ENCODE measurements around the gene C9orf50. TPM values are rescaled to one million over a fixed set of nuclear protein-coding genes. Genes with fewer than 3 reads are reported as not detected.
"Not testable (repeated sequence)": the region's sequence is repeated elsewhere in the genome, so short reads cannot be mapped to it uniquely, and the experiment has no call there.

C9orf50 gene
- total RNA-seq, 1 experiment from 2014 or later: not detected

DNA sequence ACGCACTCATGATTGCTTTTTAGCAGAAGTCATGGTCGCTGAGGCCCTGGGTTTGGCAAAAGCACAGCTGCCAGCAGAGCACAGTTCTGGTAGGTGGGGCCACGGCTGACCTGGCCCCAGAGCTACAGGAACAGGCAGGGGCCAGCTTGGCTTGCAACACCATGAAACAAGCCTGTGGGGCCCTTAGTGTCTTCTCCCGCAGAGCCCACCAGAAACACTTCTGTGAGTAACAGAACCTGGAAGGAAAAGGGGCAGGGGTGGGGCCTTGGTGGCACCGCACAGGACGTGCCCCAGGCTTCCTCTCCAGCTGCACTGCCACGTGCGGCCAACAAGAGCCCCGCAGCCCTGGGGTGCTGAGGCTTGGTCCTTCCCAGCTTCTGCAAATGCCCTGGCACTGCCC, 16.2 kb upstream of the C9orf50 start:
- Histone ChIP-seq H3K4me1 (ENCODE audit: control insufficient read depth, insufficient read depth, low read length) (no peaks in the 10 kb centered on the region), H3K36me3 (ENCODE audit: control insufficient read depth, insufficient read depth, low read length) (no peaks in the 10 kb centered on the region; the same call in 1 of the 2 replicates), H3K9me3 (ENCODE audit: control insufficient read depth, insufficient read depth, low read depth, low read length) (no peaks in the 10 kb centered on the region), H3K27ac (ENCODE audit: low read length) (no peak overlapping the region), H3K4me3 (ENCODE audit: low read depth in 2 of 2, low read length in 2 of 2) (no peak overlapping the region), H3K27me3 (ENCODE audit: control insufficient read depth, insufficient read depth, low read length) (no peaks in the 10 kb centered on the region)
- TF ChIP-seq SIN3A (IDR thresholded peaks at IDR 0.05; ENCODE audit: borderline replicate concordance, insufficient read depth, low read depth, low read length) (no peak), TCF7L2 (IDR thresholded peaks at IDR 0.05; ENCODE audit: low read depth, low read length) (no peak), POLR2AphosphoS5 (IDR thresholded peaks at IDR 0.05; ENCODE audit: low read depth, low read length) (no peak; the same call in none of the 2 replicates)
- TF ChIP-seq, protein P1, sequence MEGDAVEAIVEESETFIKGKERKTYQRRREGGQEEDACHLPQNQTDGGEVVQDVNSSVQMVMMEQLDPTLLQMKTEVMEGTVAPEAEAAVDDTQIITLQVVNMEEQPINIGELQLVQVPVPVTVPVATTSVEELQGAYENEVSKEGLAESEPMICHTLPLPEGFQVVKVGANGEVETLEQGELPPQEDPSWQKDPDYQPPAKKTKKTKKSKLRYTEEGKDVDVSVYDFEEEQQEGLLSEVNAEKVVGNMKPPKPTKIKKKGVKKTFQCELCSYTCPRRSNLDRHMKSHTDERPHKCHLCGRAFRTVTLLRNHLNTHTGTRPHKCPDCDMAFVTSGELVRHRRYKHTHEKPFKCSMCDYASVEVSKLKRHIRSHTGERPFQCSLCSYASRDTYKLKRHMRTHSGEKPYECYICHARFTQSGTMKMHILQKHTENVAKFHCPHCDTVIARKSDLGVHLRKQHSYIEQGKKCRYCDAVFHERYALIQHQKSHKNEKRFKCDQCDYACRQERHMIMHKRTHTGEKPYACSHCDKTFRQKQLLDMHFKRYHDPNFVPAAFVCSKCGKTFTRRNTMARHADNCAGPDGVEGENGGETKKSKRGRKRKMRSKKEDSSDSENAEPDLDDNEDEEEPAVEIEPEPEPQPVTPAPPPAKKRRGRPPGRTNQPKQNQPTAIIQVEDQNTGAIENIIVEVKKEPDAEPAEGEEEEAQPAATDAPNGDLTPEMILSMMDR (IDR thresholded peaks at IDR 0.05): no peak
- TF ChIP-seq, protein P2, sequence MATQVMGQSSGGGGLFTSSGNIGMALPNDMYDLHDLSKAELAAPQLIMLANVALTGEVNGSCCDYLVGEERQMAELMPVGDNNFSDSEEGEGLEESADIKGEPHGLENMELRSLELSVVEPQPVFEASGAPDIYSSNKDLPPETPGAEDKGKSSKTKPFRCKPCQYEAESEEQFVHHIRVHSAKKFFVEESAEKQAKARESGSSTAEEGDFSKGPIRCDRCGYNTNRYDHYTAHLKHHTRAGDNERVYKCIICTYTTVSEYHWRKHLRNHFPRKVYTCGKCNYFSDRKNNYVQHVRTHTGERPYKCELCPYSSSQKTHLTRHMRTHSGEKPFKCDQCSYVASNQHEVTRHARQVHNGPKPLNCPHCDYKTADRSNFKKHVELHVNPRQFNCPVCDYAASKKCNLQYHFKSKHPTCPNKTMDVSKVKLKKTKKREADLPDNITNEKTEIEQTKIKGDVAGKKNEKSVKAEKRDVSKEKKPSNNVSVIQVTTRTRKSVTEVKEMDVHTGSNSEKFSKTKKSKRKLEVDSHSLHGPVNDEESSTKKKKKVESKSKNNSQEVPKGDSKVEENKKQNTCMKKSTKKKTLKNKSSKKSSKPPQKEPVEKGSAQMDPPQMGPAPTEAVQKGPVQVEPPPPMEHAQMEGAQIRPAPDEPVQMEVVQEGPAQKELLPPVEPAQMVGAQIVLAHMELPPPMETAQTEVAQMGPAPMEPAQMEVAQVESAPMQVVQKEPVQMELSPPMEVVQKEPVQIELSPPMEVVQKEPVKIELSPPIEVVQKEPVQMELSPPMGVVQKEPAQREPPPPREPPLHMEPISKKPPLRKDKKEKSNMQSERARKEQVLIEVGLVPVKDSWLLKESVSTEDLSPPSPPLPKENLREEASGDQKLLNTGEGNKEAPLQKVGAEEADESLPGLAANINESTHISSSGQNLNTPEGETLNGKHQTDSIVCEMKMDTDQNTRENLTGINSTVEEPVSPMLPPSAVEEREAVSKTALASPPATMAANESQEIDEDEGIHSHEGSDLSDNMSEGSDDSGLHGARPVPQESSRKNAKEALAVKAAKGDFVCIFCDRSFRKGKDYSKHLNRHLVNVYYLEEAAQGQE (IDR thresholded peaks at IDR 0.05; ENCODE audit: insufficient read depth in 1 of 2, low read depth in 2 of 2, low read length in 1 of 2): no peak
- ChIA-PET CTCF (no interaction called here), POLR2A (no interaction called here)
- intact Hi-C loops (cut with micrococcal nuclease; ENCODE audit: unreplicated experiment) (no loop called here), in situ Hi-C loops (cut with HindIII; ENCODE audit: low pct_unique_long_range_greater_than_20kb, low sequenced_read_pairs) (no loop called here)
- no TSS peak for BruUV-seq (replicated peaks)
- no peak for ATAC-seq
- no peak for DNase-seq (ENCODE audit: low read depth, low spot score)

DNA sequence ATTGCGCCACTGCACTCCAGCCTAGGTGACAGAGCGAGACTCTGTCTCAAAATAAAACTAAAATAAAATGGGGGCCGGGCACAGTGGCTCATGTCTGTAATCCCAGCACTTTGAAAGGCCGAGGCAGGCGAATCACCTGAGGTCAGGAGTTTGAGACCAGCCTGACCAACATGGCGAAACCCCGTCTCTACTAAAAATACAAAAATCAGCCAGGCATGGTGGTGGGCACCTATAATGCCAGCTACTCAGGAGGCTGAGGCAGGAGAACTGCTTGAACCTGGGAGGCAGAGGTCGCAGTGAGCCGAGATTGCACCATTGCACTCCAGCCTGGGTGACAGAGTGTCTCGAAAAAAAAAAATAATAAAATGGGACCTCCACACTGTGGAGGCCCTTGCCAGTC, 15.4 kb upstream of the C9orf50 start:
- H3K27ac ChIP-seq (ENCODE audit: low read length); POLR2A ChIA-PET; H3K4me1 ChIP-seq (ENCODE audit: control insufficient read depth, insufficient read depth, low read length); H3K36me3 ChIP-seq (ENCODE audit: control insufficient read depth, insufficient read depth, low read length); in situ Hi-C loops (cut with HindIII; ENCODE audit: low pct_unique_long_range_greater_than_20kb, low sequenced_read_pairs); ATAC-seq; H3K4me3 ChIP-seq (ENCODE audit: low read depth in 2 of 2, low read length in 2 of 2); CTCF ChIA-PET; H3K27me3 ChIP-seq (ENCODE audit: control insufficient read depth, insufficient read depth, low read length); BruUV-seq (replicated peaks); H3K9me3 ChIP-seq (ENCODE audit: control insufficient read depth, insufficient read depth, low read depth, low read length); intact Hi-C loops (cut with micrococcal nuclease; ENCODE audit: unreplicated experiment); DNase-seq (ENCODE audit: low read depth, low spot score): not testable (repeated sequence)

DNA sequence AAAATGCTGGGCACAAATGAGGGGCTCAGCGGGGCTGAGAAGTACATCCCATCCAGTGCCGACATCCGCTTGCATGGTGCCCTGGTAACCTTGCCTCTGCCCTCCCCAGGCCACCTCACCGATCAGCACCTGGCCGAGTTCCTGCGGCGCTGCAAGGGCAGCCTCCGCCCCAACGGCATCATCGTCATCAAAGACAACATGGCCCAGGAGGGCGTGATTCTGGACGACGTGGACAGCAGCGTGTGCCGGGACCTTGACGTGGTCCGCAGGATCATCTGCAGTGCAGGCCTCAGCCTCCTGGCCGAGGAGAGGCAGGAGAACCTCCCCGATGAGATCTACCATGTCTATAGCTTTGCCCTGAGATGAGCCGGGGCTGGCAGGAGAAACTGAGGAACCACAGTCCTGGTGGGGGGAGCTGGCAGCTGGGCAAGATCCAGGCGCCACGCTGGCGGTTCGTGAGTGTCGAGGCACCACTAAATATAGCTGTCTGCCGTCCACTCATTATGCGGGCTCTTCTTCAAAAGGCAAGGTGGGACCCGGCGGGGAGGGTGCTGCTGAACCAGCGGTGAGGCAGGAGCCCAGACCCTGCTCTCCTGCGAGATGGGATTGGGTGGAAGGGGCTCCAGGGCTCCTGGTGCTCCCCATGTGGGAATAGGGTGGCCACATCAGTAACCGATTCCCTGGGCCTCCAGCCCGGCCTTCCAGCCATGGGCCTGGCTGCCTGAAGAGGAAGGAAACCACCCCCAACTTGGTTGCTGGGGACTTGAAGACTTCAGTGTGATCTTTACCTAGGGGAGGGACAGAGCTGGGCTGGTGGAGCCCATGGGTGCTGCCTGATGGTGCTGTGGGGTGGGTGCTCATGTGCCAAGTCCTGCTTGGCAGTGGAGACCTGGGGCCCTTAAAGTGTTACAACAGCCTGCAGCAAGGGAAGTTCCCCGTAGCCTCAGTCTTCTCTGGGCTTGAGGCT, 14.5 kb upstream of the C9orf50 start:
- H3K36me3 ChIP-seq (ENCODE audit: control insufficient read depth, insufficient read depth, low read length): no peaks in the 10 kb centered on the region; the same call in 1 of the 2 replicates
- no peak overlapping the region for H3K27ac ChIP-seq (ENCODE audit: low read length)
- no peaks in the 10 kb centered on the region for H3K27me3 ChIP-seq (ENCODE audit: control insufficient read depth, insufficient read depth, low read length)
- peaks cover 13% of the 10 kb centered on the region for H3K4me1 ChIP-seq (ENCODE audit: control insufficient read depth, insufficient read depth, low read length)
- H3K4me3 ChIP-seq (ENCODE audit: low read depth in 2 of 2, low read length in 2 of 2): no peak overlapping the region
- H3K9me3 ChIP-seq (ENCODE audit: control insufficient read depth, insufficient read depth, low read depth, low read length): no peaks in the 10 kb centered on the region
- ATAC-seq (no peak), DNase-seq (ENCODE audit: low read depth, low spot score) (no peak)
- POLR2A ChIA-PET: no interaction called here
- in situ Hi-C loops (cut with HindIII; ENCODE audit: low pct_unique_long_range_greater_than_20kb, low sequenced_read_pairs): no loop called here
- BruUV-seq (replicated peaks): no TSS peak
- TF ChIP-seq, protein P1 (IDR thresholded peaks at IDR 0.05): no peak
- TF ChIP-seq, protein P2 (IDR thresholded peaks at IDR 0.05; ENCODE audit: insufficient read depth in 1 of 2, low read depth in 2 of 2, low read length in 1 of 2): no peak
- TF ChIP-seq TCF7L2 (IDR thresholded peaks at IDR 0.05; ENCODE audit: low read depth, low read length): no peak
- TF ChIP-seq SIN3A (IDR thresholded peaks at IDR 0.05; ENCODE audit: borderline replicate concordance, insufficient read depth, low read depth, low read length): no peak
- TF ChIP-seq POLR2AphosphoS5 (IDR thresholded peaks at IDR 0.05; ENCODE audit: low read depth, low read length): no peak
- CTCF ChIA-PET: no interaction called here
- intact Hi-C loops (cut with micrococcal nuclease; ENCODE audit: unreplicated experiment): no loop called here

Data from Panc1 (cell line).